CD14-positive monocyte (primary cell): ENCODE data around the gene DYNC2H1. TPM values are rescaled to one million over a fixed set of nuclear protein-coding genes. Genes with fewer than 3 reads are reported as not detected.

ENCODE experiments used
- DNase-seq, 3 donors: peaks; one replicate each; pipeline ENCODE4 v3.0.0-alpha.2; 2011 to 2022
- H2AFZ ChIP-seq: 2 replicates; pipeline ENCODE4 v1.6.0; 2012; ENCODE audit warnings: mild to moderate bottlenecking, low read depth, low read length, inconsistent platforms; ENCODE audit not compliant: insufficient read depth, poor library complexity, severe bottlenecking
- H3K27ac ChIP-seq, 2 donors: 1 replicate in 1 of 2; 2 replicates in 1 of 2; pipeline ENCODE4 v1.5.1; 2012 to 2013; ENCODE audit warnings: low read length in 2 of 2, control low read depth in 1 of 2, inconsistent platforms in 1 of 2, low read depth in 1 of 2, mild to moderate bottlenecking in 1 of 2
- H3K27me3 ChIP-seq, 2 donors: one replicate each; pipeline versions ENCODE4 v1.6.0 to v1.6.1; 2011 to 2013; ENCODE audit warnings: low read length in 2 of 2; ENCODE audit not compliant: control insufficient read depth in 2 of 2, insufficient read depth in 2 of 2
- H3K36me3 ChIP-seq, 2 donors: replicated peaks in 1 of 2; 1 replicate in 1 of 2; 2 replicates in 1 of 2; pipeline versions ENCODE4 v1.5.1 to v1.6.1; 2012 to 2013; ENCODE audit warnings: low read length in 2 of 2, control low read depth in 1 of 2, inconsistent platforms in 1 of 2, mild to moderate bottlenecking in 1 of 2; ENCODE audit not compliant: insufficient read depth in 2 of 2, control insufficient read depth in 1 of 2
- H3K4me1 ChIP-seq, 2 donors: 1 replicate in 1 of 2; 2 replicates in 1 of 2; pipeline versions ENCODE4 v1.5.1 to v1.6.1; 2012 to 2013; ENCODE audit warnings: low read length in 2 of 2, control low read depth in 1 of 2, inconsistent platforms in 1 of 2, mild to moderate bottlenecking in 1 of 2, moderate library complexity in 1 of 2; ENCODE audit not compliant: insufficient read depth in 2 of 2, control insufficient read depth in 1 of 2
- H3K4me2 ChIP-seq: replicated peaks from 2 replicates; pipeline ENCODE3; 2012; ENCODE audit warnings: low read length, moderate library complexity, mild to moderate bottlenecking; ENCODE audit not compliant: poor library complexity, severe bottlenecking; ENCODE audit errors: extremely low read depth
- H3K4me3 ChIP-seq, 3 experiments: fragments of 200-600 bp in 1 of 3; sonication (generic) in 1 of 3; replicated peaks in 1 of 3; 1 replicate in 2 of 3; 2 replicates in 1 of 3; pipeline ENCODE4 v1.5.1; 2011 to 2013; ENCODE audit warnings: low read length in 3 of 3, mild to moderate bottlenecking in 3 of 3, control low read depth in 2 of 3, low read depth in 2 of 3, inconsistent platforms in 1 of 3, moderate library complexity in 1 of 3
- H3K79me2 ChIP-seq: 2 replicates; pipeline ENCODE4 v1.6.0; 2012; ENCODE audit warnings: mild to moderate bottlenecking, control low read depth, inconsistent platforms, low read length, moderate library complexity; ENCODE audit not compliant: insufficient read depth
- H3K9ac ChIP-seq: 2 replicates; pipeline ENCODE4 v1.6.0; 2017; ENCODE audit warnings: low read length, mild to moderate bottlenecking; ENCODE audit not compliant: insufficient read depth, poor library complexity, severe bottlenecking
- H3K9me3 ChIP-seq, 2 donors: replicated peaks in 1 of 2; 1 replicate in 1 of 2; 2 replicates in 1 of 2; pipeline versions ENCODE4 v1.5.1 to v1.6.1; 2012 to 2013; ENCODE audit warnings: low read length in 2 of 2, control low read depth in 1 of 2; ENCODE audit not compliant: control insufficient read depth in 1 of 2, insufficient read depth in 1 of 2
- H4K20me1 ChIP-seq: 2 replicates; pipeline ENCODE4 v1.6.0; 2012; ENCODE audit warnings: mild to moderate bottlenecking, low read length, control low read depth, moderate library complexity; ENCODE audit not compliant: insufficient read depth
- H3K27ac Mint-ChIP-seq, 7 donors: one replicate each; pipeline ENCODE4 v1.8.0; 2020; ENCODE audit warnings: mild to moderate bottlenecking in 7 of 7, mixed read lengths in 7 of 7, moderate library complexity in 6 of 7, inconsistent platforms in 2 of 7
- H3K27me3 Mint-ChIP-seq, 3 donors: one replicate each; pipeline ENCODE4 v1.8.0; 2021 to 2022; ENCODE audit warnings: low read depth in 3 of 3, mild to moderate bottlenecking in 3 of 3, mixed read lengths in 3 of 3, moderate library complexity in 3 of 3, inconsistent platforms in 1 of 3
- H3K36me3 Mint-ChIP-seq, 2 donors: one replicate each; pipeline ENCODE4 v1.8.0; 2020; ENCODE audit warnings: mixed read lengths in 2 of 2, inconsistent platforms in 1 of 2, mild to moderate bottlenecking in 1 of 2
- H3K4me1 Mint-ChIP-seq: one replicate; pipeline ENCODE4 v1.8.0; 2020; ENCODE audit warnings: mild to moderate bottlenecking, mixed read lengths
- H3K4me3 Mint-ChIP-seq, 2 donors: one replicate each; pipeline ENCODE4 v1.8.0; 2020; ENCODE audit warnings: mild to moderate bottlenecking in 2 of 2, mixed read lengths in 2 of 2, moderate library complexity in 1 of 2
- H3K9me3 Mint-ChIP-seq, 7 donors: one replicate each; pipeline ENCODE4 v1.8.0; 2020 to 2022; ENCODE audit warnings: mixed read lengths in 7 of 7, mild to moderate bottlenecking in 6 of 7, moderate library complexity in 6 of 7, inconsistent platforms in 2 of 7
- WGBS: methylation state at CpG from one replicate; pipeline ENCODE4 v1.1.5; 2013; ENCODE audit warnings: missing lambda C conversion rate; ENCODE audit not compliant: insufficient coverage; 5-methylcytosine and 5-hydroxymethylcytosine counted together
- intact Hi-C, 2 donors: fragments of 100-400 bp; cut with micrococcal nuclease; formaldehyde crosslinking; loops; one replicate each; pipeline versions ENCODE4 v1.15.0 to v1.15.1; 2023
- polyA plus RNA-seq, 3 donors: library from polyadenylated mRNA; depleted of rRNA in 1 of 3; unstranded in 2 of 3; stranded (reverse) in 1 of 3; fragments of 300-500 nt in 2 of 3; fragments of >200 nt in 1 of 3; fragmentation: Illumina TruSeq in 2 of 3; gene quantifications; 1 replicate in 2 of 3; 2 replicates in 1 of 3; pipeline ENCODE4 v1.2.3, GENCODE V29; 2012 to 2021
- TF ChIP-seq, protein P1 (sequence below): fragments of 200-600 bp; IDR thresholded peaks from one replicate; pipeline ENCODE4 v1.8.0; 2022; ENCODE audit warnings: antibody characterized with exemption, mild to moderate bottlenecking

Gene DYNC2H1
- polyA plus RNA-seq, 3 donors, result 0.10 to 1.5 (median 0.36) TPM

GRCh38 chr11:103398829-103399228, 289.6 kb downstream of the DYNC2H1 start:
- H3K9me3 Mint-ChIP-seq, result peaks cover 0 to 8% (median 5%) of the 10 kb centered on the region in 7 donors
- no CpG with 5 or more reads among the region's 6 CpGs for WGBS
- H3K4me3 ChIP-seq, result no peak overlapping the region
- no peaks in the 10 kb centered on the region for H3K79me2 ChIP-seq
- H3K36me3 ChIP-seq, result no peaks in the 10 kb centered on the region
- no peaks in the 10 kb centered on the region for H3K4me1 ChIP-seq
- TF ChIP-seq, protein P1, sequence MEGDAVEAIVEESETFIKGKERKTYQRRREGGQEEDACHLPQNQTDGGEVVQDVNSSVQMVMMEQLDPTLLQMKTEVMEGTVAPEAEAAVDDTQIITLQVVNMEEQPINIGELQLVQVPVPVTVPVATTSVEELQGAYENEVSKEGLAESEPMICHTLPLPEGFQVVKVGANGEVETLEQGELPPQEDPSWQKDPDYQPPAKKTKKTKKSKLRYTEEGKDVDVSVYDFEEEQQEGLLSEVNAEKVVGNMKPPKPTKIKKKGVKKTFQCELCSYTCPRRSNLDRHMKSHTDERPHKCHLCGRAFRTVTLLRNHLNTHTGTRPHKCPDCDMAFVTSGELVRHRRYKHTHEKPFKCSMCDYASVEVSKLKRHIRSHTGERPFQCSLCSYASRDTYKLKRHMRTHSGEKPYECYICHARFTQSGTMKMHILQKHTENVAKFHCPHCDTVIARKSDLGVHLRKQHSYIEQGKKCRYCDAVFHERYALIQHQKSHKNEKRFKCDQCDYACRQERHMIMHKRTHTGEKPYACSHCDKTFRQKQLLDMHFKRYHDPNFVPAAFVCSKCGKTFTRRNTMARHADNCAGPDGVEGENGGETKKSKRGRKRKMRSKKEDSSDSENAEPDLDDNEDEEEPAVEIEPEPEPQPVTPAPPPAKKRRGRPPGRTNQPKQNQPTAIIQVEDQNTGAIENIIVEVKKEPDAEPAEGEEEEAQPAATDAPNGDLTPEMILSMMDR, result no peak
- H3K27me3 ChIP-seq, result no peaks in the 10 kb centered on the region
- H3K9me3 ChIP-seq, result peaks cover 0 to 6% of the 10 kb centered on the region in 2 donors
- DNase-seq, result no peak
- H3K4me3 Mint-ChIP-seq, result no peak overlapping the region
- H3K4me2 ChIP-seq, result no peak overlapping the region
- no peaks in the 10 kb centered on the region for H4K20me1 ChIP-seq
- H3K27ac ChIP-seq, result no peak overlapping the region
- no peaks in the 10 kb centered on the region for H3K4me1 Mint-ChIP-seq
- no peaks in the 10 kb centered on the region for H3K36me3 Mint-ChIP-seq
- no peak overlapping the region for H2AFZ ChIP-seq
- intact Hi-C loops, result no loop called here
- H3K27ac Mint-ChIP-seq, result no peak overlapping the region
- H3K9ac ChIP-seq, result no peak overlapping the region
- no peaks in the 10 kb centered on the region for H3K27me3 Mint-ChIP-seq

GRCh38 chr11:103406357-103406756, 297.1 kb downstream of the DYNC2H1 start:
- H3K36me3 Mint-ChIP-seq, result no peaks in the 10 kb centered on the region
- Histone ChIP-seq H3K9me3 (peaks cover 0 to 6% of the 10 kb centered on the region in 2 donors), H3K79me2 (no peaks in the 10 kb centered on the region), H3K27ac (no peak overlapping the region), H3K27me3 (no peaks in the 10 kb centered on the region), H2AFZ (no peak overlapping the region), H3K4me2 (no peak overlapping the region), H3K4me3 (no peak overlapping the region), H3K4me1 (no peaks in the 10 kb centered on the region), H3K36me3 (no peaks in the 10 kb centered on the region), H4K20me1 (no peaks in the 10 kb centered on the region), H3K9ac (no peak overlapping the region)
- H3K27me3 Mint-ChIP-seq, result no peaks in the 10 kb centered on the region
- no peak overlapping the region for H3K4me3 Mint-ChIP-seq
- peaks cover 0 to 5% (median 2%) of the 10 kb centered on the region in 7 donors for H3K9me3 Mint-ChIP-seq
- H3K4me1 Mint-ChIP-seq, result no peaks in the 10 kb centered on the region
- TF ChIP-seq, protein P1, result no peak
- no peak overlapping the region for H3K27ac Mint-ChIP-seq
- DNase-seq, result no peak
- intact Hi-C loops, result no loop called here
- no CpG with 5 or more reads among the region's 3 CpGs for WGBS
